Activated gamma-delta T cell treated with Interleukin-2 at 50 U/mL for 16 hours (primary cell): ENCODE data around the gene TAPT1.

Experiments used
- DNase-seq: peaks from one replicate; pipeline ENCODE4 v3.0.0-alpha.2; 2020

The TAPT1 gene

GRCh38 chr4:16125571-16126445, 100.5 kb downstream of the TAPT1 start:
- no peak for DNase-seq

- no peak for DNase-seq
Observed at GRCh38 chr4:16124232-16124631, 102.0 kb downstream of the TAPT1 start.

GRCh38 chr4:16123356-16124084, 102.8 kb downstream of the TAPT1 start:
- DNase-seq, result no peak

GRCh38 chr4:16122784-16123183, 103.5 kb downstream of the TAPT1 start:
- DNase-seq, result no peak

GRCh38 chr4:16122308-16122711, 104.0 kb downstream of the TAPT1 start:
- DNase-seq, result no peak

GRCh38 chr4:16120720-16121119, 105.6 kb downstream of the TAPT1 start:
- DNase-seq, result no peak

GRCh38 chr4:16119981-16120380, 106.3 kb downstream of the TAPT1 start:
- no peak for DNase-seq

- no peak for DNase-seq
Observed at GRCh38 chr4:16118090-16118489, 108.2 kb downstream of the TAPT1 start.

GRCh38 chr4:16117164-16117563, 109.1 kb downstream of the TAPT1 start:
- DNase-seq, result no peak

- DNase-seq, result no peak
Observed at GRCh38 chr4:16116493-16116990, 109.7 kb downstream of the TAPT1 start.

- no peak for DNase-seq
Observed at GRCh38 chr4:16116019-16116418, 110.3 kb downstream of the TAPT1 start.

GRCh38 chr4:16114546-16114945, 111.7 kb downstream of the TAPT1 start:
- no peak for DNase-seq

- DNase-seq, result no peak
Observed at GRCh38 chr4:16113741-16114140, 112.5 kb downstream of the TAPT1 start.

GRCh38 chr4:16111533-16111932, 114.7 kb downstream of the TAPT1 start:
- DNase-seq, result no peak

- DNase-seq, result no peak
Observed at GRCh38 chr4:16110661-16111290, 115.5 kb downstream of the TAPT1 start.
